ENCODE measurements around the gene GJC1. TPM values are rescaled to one million over a fixed set of nuclear protein-coding genes. Genes with fewer than 3 reads are reported as not detected.

GJC1 gene
- total RNA-seq, 3 donors from 2014 or later: 2.3 to 4.6 (median 4.3) TPM

GRCh38 chr17:44837196-44837595 is 7.1 kb upstream of the GJC1 start:
- Histone ChIP-seq H3K4me3 (no peak overlapping the region), H3K27ac (no peak overlapping the region), H3K9me3 (no peaks in the 10 kb centered on the region), H3K4me1 (no peaks in the 10 kb centered on the region), H3K36me3 (no peaks in the 10 kb centered on the region), H3K27me3 (no peaks in the 10 kb centered on the region)
- TF ChIP-seq POLR2A (IDR thresholded peaks at IDR 0.05) (no peak), POLR2AphosphoS5 (IDR thresholded peaks at IDR 0.05) (no peak), CTCF (IDR thresholded peaks at IDR 0.05) (no peak)
- intact Hi-C loops (cut with DNase I; ENCODE audit: low total_unique reads): loop anchor here (5.0 kb wide), 1 partner anchor 1085 kb away; no protein-coding TSS in a partner anchor
- no peak for DNase-seq (ENCODE audit: low spot score in 2 of 2)

GRCh38 chr17:44832805-44833204 is 2.7 kb upstream of the GJC1 start:
- peaks cover 0 to 4% of the 10 kb centered on the region in 2 donors for H3K4me1 ChIP-seq
- intact Hi-C loops (cut with DNase I; ENCODE audit: low total_unique reads): no loop called here
- no peaks in the 10 kb centered on the region for H3K9me3 ChIP-seq
- TF ChIP-seq CTCF (IDR thresholded peaks at IDR 0.05) (no peak), POLR2AphosphoS5 (IDR thresholded peaks at IDR 0.05) (no peak), POLR2A (IDR thresholded peaks at IDR 0.05) (no peak)
- H3K4me3 ChIP-seq: no peak overlapping the region
- H3K27me3 ChIP-seq: peaks cover 7 to 36% of the 10 kb centered on the region in 2 donors
- no peak for DNase-seq (ENCODE audit: low spot score in 2 of 2)
- no peaks in the 10 kb centered on the region for H3K36me3 ChIP-seq
- H3K27ac ChIP-seq: no peak overlapping the region

- no peaks in the 10 kb centered on the region for H3K36me3 ChIP-seq
- H3K27ac ChIP-seq: no peak overlapping the region
- H3K9me3 ChIP-seq: no peaks in the 10 kb centered on the region
- peak in 1 of 2 donors; percentile 39 for DNase-seq (ENCODE audit: low spot score in 2 of 2)
- no peak overlapping the region for H3K4me3 ChIP-seq
- peaks cover 9 to 51% of the 10 kb centered on the region in 2 donors for H3K27me3 ChIP-seq
- intact Hi-C loops (cut with DNase I; ENCODE audit: low total_unique reads): no loop called here
- H3K4me1 ChIP-seq: peaks cover 0 to 4% of the 10 kb centered on the region in 2 donors
- TF ChIP-seq CTCF (IDR thresholded peaks at IDR 0.05) (no peak), POLR2AphosphoS5 (IDR thresholded peaks at IDR 0.05) (no peak), POLR2A (IDR thresholded peaks at IDR 0.05) (no peak)
Observed at GRCh38 chr17:44831371-44831770, 1.3 kb upstream of the GJC1 start.

GRCh38 chr17:44830359-44831288 is 537 bp upstream of the GJC1 start:
- DNase-seq (ENCODE audit: low spot score in 2 of 2): peak in 1 of 2 donors; percentile 15
- intact Hi-C loops (cut with DNase I; ENCODE audit: low total_unique reads): no loop called here

More at GRCh38 chr17:44830359-44831288, 537 bp upstream of the GJC1 start:
- Histone ChIP-seq H3K4me1 (peaks cover 0 to 4% of the 10 kb centered on the region in 2 donors), H3K27ac (peak overlapping the region in 1 of 2 donors; percentile 78), H3K9me3 (no peaks in the 10 kb centered on the region), H3K36me3 (no peaks in the 10 kb centered on the region), H3K27me3 (peaks cover 9 to 58% of the 10 kb centered on the region in 2 donors), H3K4me3 (peak overlapping the region; percentile 51 to 76 (median 57))
- TF ChIP-seq POLR2AphosphoS5 (IDR thresholded peaks at IDR 0.05) (no peak), CTCF (IDR thresholded peaks at IDR 0.05) (no peak), POLR2A (IDR thresholded peaks at IDR 0.05) (no peak)

Measured in breast epithelium (tissue), 4 donors.